HG02885 (cell line): Measurements from ENCODE around the gene KRT13.

Experiments
- ATAC-seq: cut with Tn5 transposase; IDR thresholded peaks from one replicate; pipeline ENCODE4 v1.9.1; 2021; ENCODE audit warnings: mild to moderate bottlenecking; ENCODE audit not compliant: unreplicated experiment, poor library complexity

The KRT13 gene

DNA sequence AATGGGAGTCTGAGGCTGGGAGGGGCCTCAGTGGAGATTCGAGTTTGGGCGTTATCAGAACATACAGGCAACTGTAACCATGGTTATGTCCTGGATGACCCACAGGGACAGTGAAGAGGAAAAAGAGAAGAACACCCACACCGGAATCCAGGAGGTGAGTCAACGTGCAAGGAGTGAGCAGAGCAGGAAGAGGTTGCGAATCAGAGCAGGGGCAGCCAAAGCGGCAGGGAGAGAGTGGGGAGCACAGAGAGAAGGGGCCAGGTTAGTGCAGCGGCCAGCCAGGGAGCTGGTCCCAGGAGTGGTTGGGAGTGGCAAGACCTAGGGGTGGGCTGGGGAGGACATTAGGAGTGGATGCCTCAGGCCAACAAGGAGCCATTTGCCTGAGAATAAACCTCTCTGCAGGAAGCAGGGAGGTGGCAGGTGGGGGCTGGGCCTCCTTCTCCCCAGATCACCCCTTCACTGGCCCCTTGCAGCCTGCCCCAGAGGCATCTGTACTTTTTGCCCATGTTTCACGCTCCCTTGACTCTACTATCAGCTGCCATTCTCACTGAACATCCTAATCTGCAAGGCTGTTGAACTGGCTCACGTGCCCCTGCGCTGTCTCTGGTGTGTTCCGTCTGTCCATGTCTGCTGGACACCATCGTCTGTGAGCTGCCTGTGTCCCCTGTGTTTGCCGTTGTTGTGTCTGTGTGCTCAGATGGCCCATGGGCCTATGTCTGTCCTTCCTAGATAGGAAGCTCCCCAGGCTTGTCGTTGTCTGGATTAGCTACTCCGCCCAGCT lies 5.1 kb downstream of the KRT13 start:
- no peak for ATAC-seq

DNA sequence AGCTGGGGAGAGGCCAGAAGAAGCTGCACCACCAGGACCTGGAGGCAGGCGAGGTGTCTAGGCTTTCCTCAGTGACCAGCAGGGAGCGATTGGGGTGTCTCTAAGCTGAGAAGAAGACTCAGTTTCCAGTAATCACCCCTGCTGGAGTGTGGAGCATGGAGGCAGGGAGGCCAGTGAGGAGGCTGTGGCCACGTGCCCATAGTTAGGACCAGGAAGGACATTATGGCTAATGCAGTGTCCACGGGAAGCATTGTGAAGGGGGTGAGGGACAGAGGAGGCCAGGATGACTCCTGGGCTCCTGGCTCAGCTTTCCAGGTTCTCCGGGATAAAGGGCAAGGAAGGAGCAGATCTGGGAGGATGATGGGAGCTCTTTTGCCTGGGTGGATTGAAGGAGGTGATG lies 5.7 kb downstream of the KRT13 start:
- no peak for ATAC-seq

GRCh38 chr17:41498276-41498675 lies 7.1 kb downstream of the KRT13 start:
- no peak for ATAC-seq

DNA sequence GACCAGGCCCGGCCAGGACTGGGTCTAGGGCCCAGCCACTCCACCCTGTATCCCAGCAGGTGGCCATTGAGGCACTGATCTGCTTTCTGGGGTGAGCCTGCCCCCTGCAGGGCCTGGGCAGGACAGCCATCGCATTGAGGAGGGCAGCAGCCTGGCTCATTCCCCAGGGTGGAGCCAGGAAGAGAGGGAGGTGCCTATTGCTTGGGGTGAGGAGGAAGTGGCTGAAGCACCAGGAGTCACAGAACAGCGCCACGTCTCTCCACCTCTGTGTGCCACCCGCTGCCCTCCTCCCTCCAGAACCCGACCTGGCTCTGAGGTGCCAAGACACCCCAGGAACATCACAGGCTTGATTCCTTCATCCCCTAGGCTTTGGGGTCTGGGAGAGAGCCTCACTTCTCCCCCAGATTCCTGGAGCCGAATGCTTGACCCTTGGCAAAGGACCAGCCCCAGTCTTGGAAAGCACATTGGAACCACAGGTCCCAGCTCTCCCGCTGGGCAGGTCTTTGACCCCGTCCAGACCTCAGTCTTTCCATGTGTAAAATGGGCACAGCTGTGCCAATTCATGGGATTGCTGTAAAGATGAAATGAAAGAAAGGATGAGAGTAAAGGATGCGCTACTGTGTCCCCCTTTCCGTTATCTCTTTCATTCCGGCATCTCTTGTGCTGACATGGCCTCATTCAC lies 8.5 kb downstream of the KRT13 start:
- peak; percentile 60 for ATAC-seq

DNA sequence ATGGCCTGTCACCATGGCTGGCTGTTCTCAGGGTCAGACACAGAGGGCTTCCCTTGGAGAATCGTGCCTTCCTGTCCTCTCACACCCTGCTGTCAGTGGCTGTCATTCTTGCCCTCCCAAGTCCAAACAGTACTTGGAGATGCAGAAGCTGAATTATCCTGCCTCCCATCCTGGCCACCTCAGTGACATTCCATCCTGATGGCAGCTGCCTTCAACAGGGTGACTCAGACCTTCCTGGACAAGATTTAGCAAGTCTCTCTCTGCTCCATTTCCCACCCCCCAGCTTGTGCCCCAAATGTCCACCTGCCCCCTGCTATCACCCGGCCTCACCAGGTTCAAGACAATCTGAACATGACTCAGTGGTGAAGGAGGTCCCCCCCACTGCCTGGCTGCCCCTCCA lies 10.9 kb downstream of the KRT13 start:
- no peak for ATAC-seq

- no peak for ATAC-seq
Observed at GRCh38 chr17:41492771-41493170, 12.6 kb downstream of the KRT13 start.

DNA sequence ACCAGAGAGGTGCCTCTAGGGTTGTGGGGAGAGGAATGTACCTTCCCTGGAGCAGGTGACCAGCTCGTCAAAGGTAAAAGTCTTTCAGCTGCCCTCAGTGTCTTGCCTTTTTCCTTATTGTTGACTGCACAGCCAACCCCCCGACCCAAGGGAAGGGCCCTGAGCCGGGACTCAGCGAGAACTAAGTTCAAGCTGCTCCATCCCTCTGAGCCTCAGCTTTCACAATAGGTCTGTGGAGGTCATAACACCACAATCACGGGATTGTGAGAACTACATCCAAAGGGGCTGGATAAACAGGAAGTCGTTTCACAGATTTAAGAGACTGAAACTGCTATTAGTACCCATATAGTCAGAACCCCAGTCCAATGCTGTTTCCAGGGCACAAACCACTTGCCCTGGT lies 13.1 kb downstream of the KRT13 start:
- ATAC-seq = no peak

DNA sequence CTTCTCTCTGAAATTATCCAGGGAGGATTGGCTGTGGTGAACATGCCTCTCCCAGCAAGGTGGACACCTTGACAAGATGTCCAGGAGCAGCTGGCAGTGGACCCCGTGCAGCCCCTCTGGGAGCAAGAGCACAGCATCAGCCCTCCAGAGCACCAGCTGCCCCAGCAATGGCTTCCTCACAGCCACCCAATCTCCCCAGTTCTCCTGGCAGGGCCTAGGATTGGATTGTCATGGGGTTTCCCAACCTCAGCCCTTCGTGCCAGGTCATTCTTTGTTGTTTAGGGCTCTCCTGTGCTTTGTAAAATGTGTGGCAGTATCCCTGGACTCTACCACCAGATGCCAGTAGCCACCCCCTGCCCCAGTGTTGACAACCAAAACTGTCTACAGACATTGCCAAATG lies 13.9 kb downstream of the KRT13 start:
- no peak for ATAC-seq

- no peak for ATAC-seq
Observed at GRCh38 chr17:41490000-41490990, 15.1 kb downstream of the KRT13 start.

DNA sequence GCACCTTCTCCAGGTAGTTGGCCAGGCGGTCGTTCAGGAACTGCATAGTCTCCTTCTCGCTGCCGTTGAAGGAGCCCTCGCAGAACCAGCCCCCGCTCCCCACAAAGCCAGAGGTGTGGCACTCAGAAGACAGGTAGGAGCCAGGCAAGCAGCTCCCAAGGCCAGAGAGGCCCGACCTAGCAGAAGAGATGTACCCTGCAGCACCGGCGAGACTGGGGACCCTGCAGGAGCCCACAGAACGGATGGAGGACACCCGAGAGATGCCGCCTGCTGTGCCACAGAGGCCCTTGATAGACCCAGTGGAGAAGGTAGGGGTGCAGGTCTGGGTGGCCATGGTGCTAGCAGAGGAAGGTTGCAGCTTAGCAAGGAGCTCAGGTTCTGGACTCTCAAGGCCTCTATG lies 15.9 kb downstream of the KRT13 start, which contains the start of gene KRT36:
Gene KRT36, minus strand, starts transcription at position 380 of the 400 bp plus-strand sequence. Its CDS starts 46 bp downstream, at position 334.
- ATAC-seq = no peak

DNA sequence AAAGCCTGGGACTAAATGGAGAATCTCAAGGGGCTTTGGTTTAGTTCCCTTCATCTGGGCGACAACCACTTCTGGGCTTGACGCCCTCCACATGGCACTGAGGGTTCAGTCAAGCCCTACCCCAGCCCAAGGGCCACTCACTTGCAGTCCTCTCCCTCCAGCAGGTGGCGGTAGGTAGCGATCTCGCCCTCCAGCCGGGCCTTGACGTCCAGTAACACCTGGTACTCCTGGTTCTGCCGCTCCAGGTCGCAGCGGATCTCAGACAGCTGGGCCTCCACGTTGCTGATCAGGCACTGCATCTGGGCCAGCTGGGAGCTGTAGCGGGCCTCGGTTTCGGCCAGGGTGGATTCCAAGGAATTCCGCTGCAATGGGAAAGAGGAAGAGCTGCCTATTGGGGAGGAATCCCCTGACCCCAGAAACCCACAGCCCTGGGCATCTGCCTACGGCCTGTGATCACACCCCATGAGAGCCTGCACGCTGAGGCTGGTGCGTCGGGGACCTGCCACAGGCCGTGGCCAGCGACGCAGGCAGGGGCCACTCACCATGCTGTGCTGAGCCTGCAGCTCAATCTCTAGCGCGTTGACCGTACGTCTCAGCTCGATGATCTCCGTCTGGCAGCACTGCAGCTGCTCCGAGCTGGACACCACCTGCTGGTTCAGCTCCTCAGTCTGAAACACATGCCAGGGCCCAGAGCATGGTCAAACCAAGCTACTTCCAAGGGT lies 18.4 kb downstream of the KRT13 start:
- ATAC-seq = no peak

GRCh38 chr17:41486316-41486715 lies 19.1 kb downstream of the KRT13 start:
- no peak for ATAC-seq

GRCh38 chr17:41484920-41485904 lies 20.2 kb downstream of the KRT13 start:
- ATAC-seq = no peak

GRCh38 chr17:41483991-41484826 lies 21.2 kb downstream of the KRT13 start:
- no peak for ATAC-seq

DNA sequence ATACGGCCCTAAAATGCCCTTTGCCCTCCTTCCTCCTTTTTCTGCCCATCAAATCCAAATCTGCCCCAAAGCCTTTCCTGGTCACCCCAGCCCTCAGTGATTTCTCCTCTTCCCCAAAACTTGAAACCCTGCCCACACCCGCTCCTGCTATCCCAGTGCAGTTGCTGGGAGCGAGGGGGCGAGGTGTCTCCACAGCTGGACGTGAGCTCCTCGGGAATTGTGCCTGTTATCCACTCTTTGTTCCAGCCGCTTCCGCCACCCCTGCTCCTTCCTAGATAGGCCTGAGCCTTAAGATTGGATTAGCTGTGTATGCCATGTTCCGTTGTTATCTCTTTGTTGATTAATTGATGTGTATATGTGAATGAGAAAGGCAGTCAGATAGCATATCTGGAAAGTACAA lies 21.9 kb downstream of the KRT13 start:
- no peak for ATAC-seq

GRCh38 chr17:41481036-41481435 lies 24.4 kb downstream of the KRT13 start, which contains the start of gene KRT35:
TSS of gene KRT35 (minus strand) at chr17:41481151. CDS start at chr17:41481097, 54 bp downstream.
- no peak for ATAC-seq

- ATAC-seq = no peak
Observed at GRCh38 chr17:41480581-41480980, 24.8 kb downstream of the KRT13 start.

GRCh38 chr17:41480136-41480535 lies 25.3 kb downstream of the KRT13 start:
- ATAC-seq = no peak
